RWPE1 (cell line): ENCODE measurements around the gene LARGE1.

Experiments used
- CTCF ChIA-PET: fragments of 350-600 bp; sonication (Branson Sonifier 250); formaldehyde crosslinking; extraction: SDS; loops from one replicate; lab custom pipeline; 2021; lab: Yijun Ruan, JAX
- POLR2A ChIA-PET: fragments of 400-600 bp; formaldehyde crosslinking; extraction: SDS; loops from one replicate; lab custom pipeline; 2020; ENCODE audit warnings: antibody characterized with exemption; ENCODE audit not compliant: low non-redundant PET; lab: Yijun Ruan, JAX
- DNase-seq: peaks from one replicate; pipeline ENCODE4 v3.0.0; 2012; ENCODE audit warnings: low spot score
- H3K27ac ChIP-seq: fragments of 450-650 bp; 2 replicates; pipeline ENCODE4 v1.5.1; 2017
- CTCF ChIP-seq: fragments of 450-650 bp; conservative IDR thresholded peaks from 2 replicates; pipeline ENCODE4 v1.5.1; 2017; ENCODE audit warnings: low read depth, mild to moderate bottlenecking

Gene LARGE1

DNA sequence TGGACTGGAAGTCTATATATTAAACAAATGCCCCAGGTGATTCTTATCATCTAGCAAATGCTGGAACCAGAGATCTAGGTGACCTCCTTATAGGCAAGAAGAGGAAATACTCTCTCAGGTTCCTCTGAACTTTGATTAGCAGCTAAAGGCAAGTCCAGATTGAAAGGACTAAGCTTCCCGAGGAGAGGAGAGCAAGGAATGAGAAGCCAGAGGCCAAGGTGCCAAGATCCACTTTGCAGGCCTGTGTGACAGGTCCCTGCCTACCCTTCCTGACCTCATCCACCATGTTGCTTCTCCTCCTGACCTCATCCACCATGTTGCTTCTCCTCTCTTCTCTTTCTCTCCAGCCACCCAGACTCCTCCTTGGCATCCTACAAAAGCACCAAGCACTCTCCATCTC, 173.2 kb downstream of the LARGE1 start:
- CTCF ChIA-PET: no interaction called here
- no peak for TF ChIP-seq CTCF
- POLR2A ChIA-PET: no interaction called here
- no peak overlapping the region for H3K27ac ChIP-seq
- DNase-seq: no peak

DNA sequence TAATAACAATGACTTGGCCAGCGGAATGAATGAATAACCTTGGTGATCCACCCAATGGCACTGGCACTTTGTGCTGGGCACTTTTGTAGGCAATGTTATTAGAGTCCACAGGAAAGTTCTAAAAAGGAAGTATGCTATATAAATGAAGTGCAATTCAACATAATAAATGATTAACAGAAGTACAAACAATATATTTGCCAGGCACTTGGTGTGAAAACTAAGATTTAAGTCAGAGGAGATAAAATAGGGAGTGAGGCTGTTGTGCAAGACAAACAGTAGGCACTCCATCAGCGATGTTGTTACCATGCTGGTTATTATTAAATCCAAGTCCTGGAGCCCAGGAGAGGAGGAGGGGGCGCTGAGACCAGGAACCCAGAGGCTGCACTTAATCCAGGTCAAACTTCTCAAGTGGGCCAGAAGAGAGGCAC, 173.8 kb downstream of the LARGE1 start:
- no peak overlapping the region for H3K27ac ChIP-seq
- DNase-seq: no peak
- TF ChIP-seq CTCF: no peak
- POLR2A ChIA-PET: no interaction called here
- CTCF ChIA-PET: no interaction called here

GRCh38 chr22:33745501-33745900, 174.8 kb downstream of the LARGE1 start:
- ChIA-PET POLR2A (no interaction called here), CTCF (no interaction called here)
- no peak overlapping the region for H3K27ac ChIP-seq
- no peak for DNase-seq
- TF ChIP-seq CTCF: no peak

GRCh38 chr22:33743756-33744155, 176.5 kb downstream of the LARGE1 start:
- no peak for DNase-seq
- ChIA-PET POLR2A (no interaction called here), CTCF (no interaction called here)
- TF ChIP-seq CTCF: no peak
- H3K27ac ChIP-seq: no peak overlapping the region

DNA sequence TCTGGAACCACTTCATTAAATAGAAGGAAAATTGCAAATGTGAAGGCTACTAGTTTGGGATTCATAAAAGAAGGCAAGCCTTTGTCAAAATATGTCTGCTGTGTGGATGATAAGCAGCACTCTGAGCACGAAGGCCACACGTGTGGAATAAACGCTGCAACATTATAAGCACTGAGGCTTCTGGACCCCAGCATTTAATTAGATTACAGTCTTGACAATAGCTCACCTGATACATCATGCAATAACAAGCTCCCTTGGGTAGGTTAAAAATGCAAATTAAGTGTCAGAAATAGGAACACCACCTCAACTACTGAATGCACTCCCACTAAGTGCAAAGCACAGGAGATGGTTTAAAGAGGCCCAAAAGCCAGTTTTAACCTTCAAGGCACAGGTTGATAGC, 179.3 kb downstream of the LARGE1 start:
- POLR2A ChIA-PET: no interaction called here
- H3K27ac ChIP-seq: no peak overlapping the region
- no peak for TF ChIP-seq CTCF
- no peak for DNase-seq
- CTCF ChIA-PET: no interaction called here

DNA sequence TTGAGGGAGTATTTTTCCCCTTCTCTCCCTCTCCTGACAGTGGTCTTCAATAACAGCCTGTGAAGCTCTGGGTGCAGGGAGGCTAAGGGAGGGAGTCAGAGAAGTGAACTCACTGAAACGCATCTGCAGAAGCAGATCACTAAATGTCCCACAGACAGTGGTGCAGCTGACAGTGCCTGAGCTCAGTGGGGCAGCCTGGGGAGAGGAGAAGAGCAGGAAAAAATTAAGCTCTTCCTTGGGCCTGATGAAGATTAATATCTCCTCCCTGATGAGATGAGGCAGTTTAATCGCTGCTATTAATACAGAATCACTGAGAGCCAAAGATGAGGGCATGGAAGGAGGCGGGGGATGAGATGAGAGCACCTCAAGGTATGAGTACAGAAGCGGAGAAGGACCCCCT, 180.8 kb downstream of the LARGE1 start:
- CTCF ChIA-PET: no interaction called here
- no peak for TF ChIP-seq CTCF
- H3K27ac ChIP-seq: no peak overlapping the region
- POLR2A ChIA-PET: no interaction called here
- no peak for DNase-seq

- POLR2A ChIA-PET: no interaction called here
Observed at GRCh38 chr22:33737662-33738061, 182.6 kb downstream of the LARGE1 start.

More at GRCh38 chr22:33737662-33738061, 182.6 kb downstream of the LARGE1 start:
- no peak overlapping the region for H3K27ac ChIP-seq
- no peak for DNase-seq
- CTCF ChIA-PET: no interaction called here
- no peak for TF ChIP-seq CTCF
